ENCODE results near the gene RXYLT1.

DNA sequence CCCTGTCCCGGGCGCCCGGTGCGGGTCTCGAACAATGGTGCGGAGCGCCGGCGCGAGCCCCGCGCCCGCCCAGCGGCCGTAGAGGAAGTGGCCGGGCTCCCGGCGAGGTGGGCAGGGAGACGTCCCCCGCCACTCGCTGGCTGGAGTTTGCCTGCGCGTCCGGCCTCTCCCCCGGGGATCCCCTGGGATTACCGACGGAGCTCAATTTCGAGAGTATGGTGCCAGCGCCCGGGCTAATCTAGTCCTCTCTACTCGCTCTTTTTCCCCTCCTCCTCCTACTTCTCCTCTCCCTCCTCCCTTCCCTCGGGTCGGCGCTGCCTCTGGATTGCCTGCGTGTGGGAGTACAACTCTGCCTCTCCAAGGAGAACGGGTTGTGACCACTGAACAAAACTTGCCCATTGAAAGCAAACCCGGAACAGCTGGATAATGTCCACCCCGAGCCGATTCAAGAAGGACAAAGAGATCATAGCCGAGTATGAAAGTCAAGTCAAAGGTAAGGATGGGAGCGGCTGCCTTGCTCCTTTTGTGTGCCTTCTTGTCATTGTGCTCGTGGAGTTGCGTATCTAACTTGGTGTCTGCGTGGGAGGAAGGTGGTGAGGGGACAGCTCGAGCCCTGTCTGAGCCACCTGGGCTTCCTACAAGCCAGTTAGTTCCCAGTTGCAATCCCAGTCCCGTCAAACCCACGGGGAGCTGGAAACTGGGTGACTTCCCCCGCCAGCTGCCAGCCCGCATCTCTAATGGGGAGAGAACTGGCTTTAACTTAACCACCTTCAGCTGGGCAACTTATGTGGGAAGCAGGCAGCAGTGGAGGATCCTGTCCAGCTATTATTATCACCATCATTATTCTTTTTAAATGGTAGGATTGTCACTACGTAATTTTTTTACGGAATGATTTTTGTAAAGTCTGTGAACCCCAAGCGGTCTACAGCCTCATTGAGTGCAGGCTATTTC lies 65.0 kb downstream of the RXYLT1 start, which contains the start of gene SRGAP1:
- no peak for TF ChIP-seq EZH2 (IDR thresholded peaks at IDR 0.05)
- TF ChIP-seq, protein P1, sequence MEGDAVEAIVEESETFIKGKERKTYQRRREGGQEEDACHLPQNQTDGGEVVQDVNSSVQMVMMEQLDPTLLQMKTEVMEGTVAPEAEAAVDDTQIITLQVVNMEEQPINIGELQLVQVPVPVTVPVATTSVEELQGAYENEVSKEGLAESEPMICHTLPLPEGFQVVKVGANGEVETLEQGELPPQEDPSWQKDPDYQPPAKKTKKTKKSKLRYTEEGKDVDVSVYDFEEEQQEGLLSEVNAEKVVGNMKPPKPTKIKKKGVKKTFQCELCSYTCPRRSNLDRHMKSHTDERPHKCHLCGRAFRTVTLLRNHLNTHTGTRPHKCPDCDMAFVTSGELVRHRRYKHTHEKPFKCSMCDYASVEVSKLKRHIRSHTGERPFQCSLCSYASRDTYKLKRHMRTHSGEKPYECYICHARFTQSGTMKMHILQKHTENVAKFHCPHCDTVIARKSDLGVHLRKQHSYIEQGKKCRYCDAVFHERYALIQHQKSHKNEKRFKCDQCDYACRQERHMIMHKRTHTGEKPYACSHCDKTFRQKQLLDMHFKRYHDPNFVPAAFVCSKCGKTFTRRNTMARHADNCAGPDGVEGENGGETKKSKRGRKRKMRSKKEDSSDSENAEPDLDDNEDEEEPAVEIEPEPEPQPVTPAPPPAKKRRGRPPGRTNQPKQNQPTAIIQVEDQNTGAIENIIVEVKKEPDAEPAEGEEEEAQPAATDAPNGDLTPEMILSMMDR (IDR thresholded peaks at IDR 0.05), result no peak

All from neural progenitor cell (in vitro differentiated cells).